ENCODE measurements around the gene MT1H.

DNA sequence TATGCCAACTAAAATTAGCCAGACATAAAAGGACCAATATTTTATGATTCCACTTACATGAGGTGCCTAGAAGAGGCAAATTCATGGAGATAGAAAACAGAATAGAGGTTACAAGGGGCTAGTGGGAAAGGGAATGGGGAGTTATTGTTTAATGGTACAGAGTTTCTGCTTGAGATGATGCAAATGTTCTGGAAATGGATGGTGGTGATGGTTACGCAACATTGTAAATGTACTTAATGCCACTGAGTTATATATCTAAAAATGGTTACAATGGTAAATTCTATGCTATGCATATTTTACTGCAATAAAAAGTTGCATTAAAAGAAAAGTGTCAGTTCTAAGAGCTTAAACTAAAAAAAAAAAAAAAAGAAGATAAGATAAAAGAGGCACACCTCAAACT, 30.6 kb downstream of the MT1H start:
- TF ChIP-seq CTCF (IDR thresholded peaks at IDR 0.05; ENCODE audit: low read length) (no peak), EZH2 (optimal IDR thresholded peaks at IDR 0.05; ENCODE audit: low read depth, low read length) (no peak)
